HL-60 (cell line): ENCODE data around the gene AGAP6.
"Not testable (repeated sequence)": the region's sequence is repeated elsewhere in the genome, so short reads cannot be mapped to it uniquely, and the experiment has no call there.

Source experiments
- CTCF ChIP-seq: IDR thresholded peaks from one replicate; pipeline ENCODE4 v1.5.1; 2011; ENCODE audit warnings: low read length, control low read depth, inconsistent platforms; ENCODE audit not compliant: insufficient read depth
- POLR2AphosphoS5 ChIP-seq: IDR thresholded peaks from 2 replicates; pipeline ENCODE4 v1.6.1; 2012; ENCODE audit warnings: low read depth
- TF ChIP-seq, protein P1 (sequence below): IDR thresholded peaks from 2 replicates; pipeline ENCODE4 v1.6.1; 2012; ENCODE audit warnings: low read depth; ENCODE audit not compliant: insufficient replicate concordance

- not testable (repeated sequence) for TF ChIP-seq CTCF, POLR2AphosphoS5
- TF ChIP-seq, protein P1, sequence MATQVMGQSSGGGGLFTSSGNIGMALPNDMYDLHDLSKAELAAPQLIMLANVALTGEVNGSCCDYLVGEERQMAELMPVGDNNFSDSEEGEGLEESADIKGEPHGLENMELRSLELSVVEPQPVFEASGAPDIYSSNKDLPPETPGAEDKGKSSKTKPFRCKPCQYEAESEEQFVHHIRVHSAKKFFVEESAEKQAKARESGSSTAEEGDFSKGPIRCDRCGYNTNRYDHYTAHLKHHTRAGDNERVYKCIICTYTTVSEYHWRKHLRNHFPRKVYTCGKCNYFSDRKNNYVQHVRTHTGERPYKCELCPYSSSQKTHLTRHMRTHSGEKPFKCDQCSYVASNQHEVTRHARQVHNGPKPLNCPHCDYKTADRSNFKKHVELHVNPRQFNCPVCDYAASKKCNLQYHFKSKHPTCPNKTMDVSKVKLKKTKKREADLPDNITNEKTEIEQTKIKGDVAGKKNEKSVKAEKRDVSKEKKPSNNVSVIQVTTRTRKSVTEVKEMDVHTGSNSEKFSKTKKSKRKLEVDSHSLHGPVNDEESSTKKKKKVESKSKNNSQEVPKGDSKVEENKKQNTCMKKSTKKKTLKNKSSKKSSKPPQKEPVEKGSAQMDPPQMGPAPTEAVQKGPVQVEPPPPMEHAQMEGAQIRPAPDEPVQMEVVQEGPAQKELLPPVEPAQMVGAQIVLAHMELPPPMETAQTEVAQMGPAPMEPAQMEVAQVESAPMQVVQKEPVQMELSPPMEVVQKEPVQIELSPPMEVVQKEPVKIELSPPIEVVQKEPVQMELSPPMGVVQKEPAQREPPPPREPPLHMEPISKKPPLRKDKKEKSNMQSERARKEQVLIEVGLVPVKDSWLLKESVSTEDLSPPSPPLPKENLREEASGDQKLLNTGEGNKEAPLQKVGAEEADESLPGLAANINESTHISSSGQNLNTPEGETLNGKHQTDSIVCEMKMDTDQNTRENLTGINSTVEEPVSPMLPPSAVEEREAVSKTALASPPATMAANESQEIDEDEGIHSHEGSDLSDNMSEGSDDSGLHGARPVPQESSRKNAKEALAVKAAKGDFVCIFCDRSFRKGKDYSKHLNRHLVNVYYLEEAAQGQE: not testable (repeated sequence)
Measured at GRCh38 chr10:49988376-49988775, at the start of gene AGAP6.
